NCI-H128 (cell line): ENCODE results near the gene MLLT3.
"Not testable (repeated sequence)": the region's sequence is repeated elsewhere in the genome, so short reads cannot be mapped to it uniquely, and the experiment has no call there.

Source experiments
- DNase-seq: peaks from one replicate; lab custom pipeline; 2025; ENCODE audit not compliant: unreplicated experiment; lab: John Stamatoyannopoulos, UW

The MLLT3 gene

DNA sequence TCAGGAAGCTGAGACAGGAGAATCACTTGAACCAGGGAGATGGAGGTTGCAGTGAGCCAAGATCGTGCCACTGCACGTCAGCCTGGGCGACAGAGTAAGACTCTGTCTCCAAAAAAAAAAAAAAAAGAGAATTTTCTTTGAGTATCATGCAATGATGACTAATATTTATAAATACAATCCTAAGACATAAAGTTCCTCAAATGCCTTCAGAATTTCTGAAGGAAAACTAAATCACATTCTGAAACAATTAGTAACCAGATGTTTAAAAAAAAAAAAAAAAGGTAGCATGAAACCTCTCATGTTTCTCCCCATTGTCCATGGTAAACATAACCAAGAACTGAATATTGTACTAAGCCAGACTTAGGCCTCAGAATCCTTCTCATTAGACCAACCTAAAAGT, 23.1 kb downstream of the MLLT3 start:
- no peak for DNase-seq

DNA sequence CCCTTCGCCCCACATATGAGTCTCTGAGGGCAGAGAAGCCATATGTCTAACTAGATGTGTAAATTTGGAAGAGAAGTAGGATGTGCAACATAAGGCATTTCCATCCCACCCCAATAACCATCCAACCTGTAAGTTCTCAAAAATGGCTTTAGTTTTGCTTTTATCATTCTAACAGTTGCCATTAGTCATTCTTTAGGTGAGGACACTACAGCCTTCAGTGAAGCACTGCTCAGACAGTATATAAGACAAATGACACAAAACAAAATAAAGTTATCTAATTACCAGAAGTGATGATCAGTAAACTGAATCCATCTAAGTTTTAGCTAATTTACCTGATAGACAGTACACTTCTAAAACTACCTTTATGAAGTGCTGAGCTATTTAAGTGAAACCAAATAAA, 23.9 kb downstream of the MLLT3 start:
- no peak for DNase-seq

DNA sequence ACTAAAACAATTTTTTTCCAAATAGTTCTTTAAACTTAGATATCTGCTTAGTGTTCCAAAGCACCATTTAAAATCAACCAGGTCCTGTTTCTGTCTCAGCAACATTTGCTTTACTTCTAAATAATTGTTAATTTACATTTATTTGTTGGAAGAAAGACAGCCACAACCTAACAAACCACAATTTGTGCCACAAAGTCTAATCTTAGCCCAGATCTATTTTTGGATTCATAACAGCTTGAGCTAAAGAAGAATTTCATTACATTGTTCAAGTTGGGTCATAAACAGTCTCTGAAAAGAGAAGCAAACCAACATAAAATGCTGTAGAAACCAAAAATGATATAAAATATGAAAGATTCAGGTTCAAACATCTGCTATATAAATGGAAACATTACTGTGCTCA, 24.4 kb downstream of the MLLT3 start:
- no peak for DNase-seq

DNA sequence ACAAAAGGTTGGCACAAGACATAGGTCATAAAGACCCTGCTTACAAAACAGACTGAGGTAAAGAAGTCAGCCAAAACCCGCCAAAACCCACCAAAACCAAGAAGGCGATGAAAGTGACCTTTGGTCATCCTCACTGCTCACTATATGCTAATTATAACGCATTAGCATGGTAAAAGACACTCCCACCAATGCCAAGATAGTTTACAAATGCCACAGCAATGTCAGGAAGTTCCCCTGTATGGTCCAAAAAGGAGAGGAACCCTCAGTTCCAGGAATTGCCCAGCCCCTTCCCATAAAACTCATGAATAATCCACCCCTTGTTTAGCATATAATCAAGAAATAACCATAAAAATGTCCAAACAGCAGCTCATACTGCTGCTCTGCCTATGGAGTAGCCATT, 27.7 kb downstream of the MLLT3 start:
- no peak for DNase-seq

DNA sequence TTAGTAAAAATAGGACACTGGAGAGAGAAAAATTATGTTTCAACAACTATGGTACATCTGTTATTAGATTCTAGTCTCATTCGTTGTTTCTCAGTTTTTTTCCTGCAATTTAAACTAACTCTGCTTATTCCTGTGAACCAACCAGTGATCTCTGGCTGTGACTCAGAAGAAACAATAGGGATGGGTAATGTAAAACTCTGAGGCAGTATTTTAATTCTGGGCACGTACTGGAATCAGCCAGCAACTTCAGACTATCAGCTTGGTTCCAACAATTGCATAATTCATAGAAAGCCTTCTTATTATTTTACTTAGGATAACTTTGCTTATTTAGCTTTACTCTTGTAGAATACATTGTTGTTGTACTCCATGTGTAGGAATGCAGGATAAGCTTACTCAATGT, 28.8 kb downstream of the MLLT3 start:
- no peak for DNase-seq

DNA sequence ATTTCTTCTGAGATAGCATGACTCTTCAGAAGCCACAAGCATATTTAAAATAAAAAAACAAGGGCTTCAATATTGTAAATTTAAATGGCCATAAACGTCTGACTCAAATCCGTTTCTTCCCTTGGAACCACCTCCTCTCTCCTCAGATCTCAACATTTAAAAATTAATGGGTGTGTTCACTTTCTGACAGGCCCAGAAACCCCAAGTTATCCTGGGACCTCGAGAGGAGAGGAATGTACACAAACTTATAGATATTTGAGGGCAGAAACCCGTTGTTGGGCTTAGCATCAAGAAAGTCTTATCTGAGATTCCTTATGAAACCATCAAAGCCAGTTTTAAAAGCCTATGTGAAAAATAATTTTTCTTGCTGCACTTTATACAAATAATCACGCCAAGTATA, 29.2 kb downstream of the MLLT3 start:
- no peak for DNase-seq

DNA sequence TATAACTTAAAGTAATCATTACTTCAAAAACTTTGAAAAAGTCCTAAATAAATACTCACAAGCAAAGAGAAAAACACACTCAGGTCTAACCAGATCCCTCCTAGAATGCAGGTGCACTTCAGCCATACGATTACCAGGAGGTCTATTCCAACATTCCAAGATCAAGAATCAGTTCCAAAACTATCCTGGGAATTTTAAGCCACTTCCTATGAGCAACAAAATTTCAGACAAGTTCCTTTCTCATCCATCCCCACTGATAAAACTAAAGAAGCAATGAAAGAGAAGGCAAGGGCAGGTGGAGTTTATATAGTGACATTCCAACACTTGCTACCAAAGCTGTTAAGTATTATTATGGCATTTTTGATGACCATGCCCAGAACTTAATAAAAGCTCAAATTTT, 29.6 kb downstream of the MLLT3 start:
- no peak for DNase-seq

DNA sequence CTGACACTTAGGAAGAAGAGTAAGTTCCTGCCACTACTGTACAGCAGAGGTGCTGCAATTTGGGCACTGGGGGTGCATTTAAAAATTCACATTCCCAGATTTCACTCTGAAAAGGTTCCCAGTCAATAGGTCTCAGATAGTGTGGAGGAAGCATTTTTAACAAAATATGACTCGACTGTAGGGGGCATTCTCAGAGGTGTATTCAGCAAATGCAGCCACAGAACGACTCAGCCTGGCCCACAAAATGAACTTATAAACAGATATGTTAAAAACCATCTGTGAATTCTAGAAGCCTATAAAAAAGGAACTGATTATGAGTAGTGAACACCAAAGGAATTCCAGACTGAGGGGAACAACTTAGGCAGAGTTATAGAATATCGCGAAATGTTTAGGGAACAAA, 31.1 kb downstream of the MLLT3 start:
- no peak for DNase-seq

DNA sequence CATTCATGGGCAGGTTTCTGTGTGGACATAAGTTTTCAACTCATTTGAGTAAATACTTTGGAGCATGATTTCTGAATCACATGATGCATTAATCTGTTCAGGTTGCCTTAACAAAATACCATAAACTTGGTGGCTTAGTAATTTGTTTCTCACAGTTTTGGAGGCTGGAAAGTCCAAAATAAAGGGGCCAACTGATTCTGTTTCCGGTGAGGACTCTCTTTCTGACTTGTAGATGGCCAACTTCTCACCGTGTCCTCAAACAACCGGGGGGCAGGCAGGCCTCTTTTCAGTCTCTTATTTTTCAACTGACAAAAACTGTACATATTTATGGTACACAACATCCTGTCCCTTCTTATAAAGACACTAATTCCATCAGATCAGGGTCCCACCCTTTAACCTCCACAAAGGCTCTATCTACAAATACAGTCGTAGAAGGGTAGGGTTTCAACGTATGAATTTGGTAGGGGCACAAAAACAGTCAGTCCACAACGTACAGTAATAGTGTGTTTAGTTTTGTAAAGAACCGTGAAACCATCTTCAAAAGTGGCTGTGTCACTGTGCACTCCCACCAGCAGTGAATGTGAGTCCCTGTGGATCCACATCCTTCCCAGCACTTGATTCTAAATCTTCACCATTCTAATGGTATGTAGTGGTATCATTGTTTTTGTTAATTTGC, 37.2 kb downstream of the MLLT3 start:
- no peak for DNase-seq

DNA sequence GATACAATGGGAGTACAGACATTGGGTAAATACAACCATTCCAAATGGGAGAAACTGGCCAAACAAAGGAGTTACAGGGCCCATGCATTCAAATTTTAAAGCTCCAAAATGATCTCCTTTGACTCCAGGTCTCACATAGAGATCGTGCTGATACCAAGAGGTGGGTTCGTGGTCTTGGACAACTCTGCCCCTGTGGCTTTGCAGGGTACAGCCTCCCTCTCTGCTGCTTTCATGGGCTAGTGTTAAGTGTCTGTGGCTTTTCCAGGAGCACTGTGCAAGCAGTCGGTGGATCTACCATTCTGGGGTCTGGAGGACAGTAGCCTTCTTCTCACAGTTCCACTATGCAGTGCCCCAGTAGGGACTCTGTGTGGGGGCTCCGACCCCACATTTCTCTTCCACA, 39.2 kb downstream of the MLLT3 start:
- not testable (repeated sequence) for DNase-seq

DNA sequence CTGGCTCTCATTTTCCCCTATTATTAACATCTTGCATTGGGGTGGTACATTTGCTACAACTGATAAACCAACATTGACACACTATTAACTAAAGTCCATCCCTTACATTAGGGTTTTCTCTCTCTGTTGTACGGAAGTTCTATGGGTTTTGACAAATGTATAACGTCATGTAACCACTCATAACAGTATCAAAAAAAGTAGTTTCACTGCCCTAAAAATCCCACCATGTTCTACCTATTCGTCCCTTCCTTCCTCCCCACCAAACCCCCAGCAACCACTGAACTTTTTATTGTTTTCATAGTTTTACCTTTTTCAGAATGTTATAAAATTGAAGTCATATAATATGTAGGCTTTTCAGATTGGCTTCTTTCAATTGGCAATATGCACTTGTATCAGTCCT, 40.1 kb downstream of the MLLT3 start:
- DNase-seq = no peak

DNA sequence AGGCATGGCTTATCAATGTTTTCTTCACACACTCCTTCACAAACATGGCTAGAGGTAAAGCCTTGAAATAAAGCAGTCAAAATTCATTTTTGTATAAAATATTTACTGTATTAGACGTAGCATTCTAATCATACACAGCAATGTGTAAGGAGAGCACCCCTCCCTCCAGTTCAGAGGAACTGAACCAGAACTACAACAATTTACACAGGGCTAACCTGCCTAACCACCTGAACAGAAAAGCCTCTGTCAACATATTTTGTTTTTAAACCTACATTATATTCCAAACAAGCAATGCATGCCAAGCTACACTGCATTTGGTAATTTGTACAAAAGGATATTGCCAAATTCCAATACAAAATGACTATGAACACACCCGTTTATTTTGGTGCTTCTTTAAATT, 41.6 kb downstream of the MLLT3 start:
- DNase-seq = no peak

DNA sequence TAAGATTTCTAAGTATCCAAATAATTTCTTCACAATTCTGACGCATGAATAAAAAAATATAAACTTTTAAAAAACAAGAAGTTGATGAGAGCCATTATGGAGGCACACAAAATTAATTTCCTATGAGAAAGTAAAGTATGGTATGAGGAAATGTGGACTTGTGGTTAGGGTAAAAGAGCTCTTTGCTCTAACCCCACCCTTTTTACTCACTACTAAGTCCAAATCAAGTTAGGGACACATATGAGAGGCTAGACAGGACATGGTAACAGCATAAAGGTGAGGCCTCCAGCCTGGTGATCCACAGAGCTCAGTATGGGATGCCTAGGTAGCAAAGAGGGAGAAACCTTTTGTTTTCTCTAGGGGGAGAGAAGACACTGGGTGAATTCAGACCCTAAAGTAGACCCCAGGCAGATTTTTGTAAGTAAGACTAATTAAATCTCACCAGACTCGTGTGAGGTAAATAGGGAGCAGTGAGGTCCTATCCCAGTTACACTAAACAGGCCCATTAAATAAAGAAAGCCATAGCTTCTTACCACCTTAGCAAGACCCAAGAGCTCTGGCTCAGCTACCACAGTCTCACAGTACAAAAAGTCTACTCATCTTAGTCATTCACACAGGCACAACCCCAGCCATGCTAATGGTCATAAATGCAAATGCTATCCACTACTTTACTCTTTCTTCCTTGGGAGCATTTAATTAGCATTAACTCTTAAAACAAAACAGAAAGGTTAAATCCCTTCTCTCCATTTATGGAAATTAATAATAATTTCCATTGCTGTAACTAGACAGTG, 42.6 kb downstream of the MLLT3 start:
- DNase-seq = no peak

DNA sequence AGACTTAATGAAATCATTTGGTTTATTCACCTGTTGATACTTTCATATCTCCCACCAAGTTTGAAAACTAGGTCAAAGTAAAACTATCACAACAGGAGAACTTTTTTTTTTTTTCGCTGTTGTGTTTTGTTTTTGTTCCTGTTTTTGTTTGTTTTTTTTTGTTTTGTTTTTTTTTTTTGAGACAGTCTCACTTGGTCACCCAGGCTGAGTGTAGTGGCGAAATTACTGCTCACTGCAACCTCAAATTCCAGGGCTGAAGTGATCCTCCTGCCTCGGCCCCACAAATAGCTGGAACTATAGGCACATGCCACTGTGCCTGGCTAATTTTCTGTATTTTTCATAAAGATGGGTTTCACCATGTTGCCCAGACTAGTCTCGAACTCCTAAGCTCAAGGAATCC, 49.3 kb downstream of the MLLT3 start:
- no peak for DNase-seq

DNA sequence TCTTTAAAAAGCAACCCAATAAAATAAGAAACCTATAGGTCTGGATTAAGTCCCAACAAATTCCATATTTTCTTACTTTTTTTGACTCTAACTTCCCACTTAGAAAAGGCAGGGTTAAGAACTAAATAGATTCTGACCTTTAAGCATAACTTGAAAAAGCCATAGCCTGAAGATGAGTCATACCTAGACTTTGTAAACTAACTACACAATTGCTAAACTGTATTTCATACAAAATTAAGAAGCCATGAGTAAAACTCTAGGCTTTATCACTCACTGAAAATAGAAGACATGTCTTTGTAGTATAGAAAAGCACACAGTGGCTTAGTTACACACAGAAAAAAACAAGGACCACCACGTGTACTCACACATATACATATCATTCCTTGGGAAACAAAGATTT, 51.5 kb downstream of the MLLT3 start:
- DNase-seq = no peak

DNA sequence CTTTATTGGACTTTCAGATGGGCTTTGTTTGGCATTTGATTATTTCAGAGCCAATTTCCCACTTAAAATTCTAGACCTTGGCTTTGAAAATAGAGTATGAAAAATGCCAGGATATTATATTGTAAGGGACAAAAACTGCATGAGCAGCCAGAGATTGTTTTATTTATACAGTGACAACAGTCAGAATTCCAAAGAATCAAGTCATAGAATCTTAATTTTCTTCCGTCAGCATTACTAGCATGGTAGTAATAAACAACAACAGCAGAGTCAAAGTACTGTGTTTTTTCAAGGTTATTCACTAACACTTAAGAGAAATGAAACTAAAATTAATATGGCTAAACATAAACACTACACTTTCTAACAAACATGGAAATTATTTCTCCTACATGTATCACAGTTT, 52.2 kb downstream of the MLLT3 start:
- no peak for DNase-seq

DNA sequence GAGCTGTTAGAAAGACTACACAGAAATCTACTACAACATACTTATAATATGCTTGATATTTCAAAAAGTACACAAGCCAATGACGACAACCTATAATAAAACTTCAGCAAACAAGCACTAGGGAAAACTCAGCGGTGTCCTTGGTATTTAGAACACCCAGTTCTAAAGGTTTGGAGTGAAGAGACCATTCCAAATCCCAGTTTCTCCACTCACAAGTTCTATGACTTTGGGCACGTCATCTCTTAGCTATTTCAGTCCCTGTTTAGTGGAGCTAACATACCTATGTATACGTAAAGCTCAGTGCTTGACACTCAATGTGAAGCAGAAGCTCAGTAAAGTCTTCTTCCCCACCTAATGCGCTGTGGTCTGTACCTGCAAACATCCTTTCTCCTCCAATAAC, 52.8 kb downstream of the MLLT3 start:
- no peak for DNase-seq

DNA sequence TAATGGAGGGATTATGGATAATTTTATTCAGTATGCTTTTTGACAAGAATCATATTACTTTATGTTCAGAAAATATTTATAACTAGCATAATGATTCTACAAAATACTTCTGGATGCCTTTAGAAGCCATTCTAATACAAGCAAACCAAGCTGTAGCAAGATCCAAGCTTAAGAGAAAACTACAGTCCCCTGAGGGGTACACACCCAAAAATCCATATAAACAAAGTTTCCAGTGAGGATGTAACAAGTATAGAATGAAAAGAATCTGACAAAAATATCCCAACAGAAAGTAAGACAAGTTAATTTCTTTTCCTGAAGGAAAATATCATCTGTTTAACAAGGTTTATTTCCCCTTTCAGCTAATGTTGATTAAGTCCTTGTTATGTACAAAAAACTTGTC, 53.9 kb downstream of the MLLT3 start:
- no peak for DNase-seq

DNA sequence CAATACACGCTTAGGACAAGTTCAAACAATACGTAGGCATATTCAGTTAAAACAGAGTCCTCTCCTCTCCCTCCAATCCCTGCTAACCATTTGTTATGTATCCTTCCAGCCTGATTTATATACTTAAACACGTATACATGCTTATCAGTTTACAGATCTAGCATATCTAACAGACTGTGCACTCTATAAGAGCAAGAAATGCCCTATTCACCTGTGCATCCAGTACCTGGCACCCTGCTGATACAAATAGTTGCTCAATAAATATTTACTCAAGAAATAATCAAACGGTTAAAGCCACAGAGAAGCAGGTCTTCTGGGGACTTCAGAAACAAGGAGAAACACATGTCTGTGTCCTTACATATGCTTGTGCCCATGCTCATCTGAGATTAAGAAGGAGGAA, 55.9 kb downstream of the MLLT3 start:
- DNase-seq = no peak

DNA sequence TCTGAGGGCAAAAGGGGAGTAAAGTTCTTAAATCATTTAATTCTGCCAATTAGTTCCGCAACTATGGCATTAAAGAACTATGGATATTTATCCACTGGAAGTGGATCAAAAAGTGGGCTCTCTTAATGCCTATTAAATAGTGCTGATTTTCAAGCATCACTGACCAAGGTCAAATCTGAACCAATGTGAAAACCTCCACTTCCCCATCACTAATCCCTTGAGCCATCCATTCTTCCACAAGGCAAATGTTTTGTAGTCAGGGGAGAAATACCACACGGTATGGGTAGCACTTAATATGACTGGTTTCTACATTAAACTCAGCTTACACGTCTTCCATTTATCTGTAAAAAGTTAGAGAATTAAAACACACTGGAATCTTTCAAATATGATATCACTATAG, 57.6 kb downstream of the MLLT3 start:
- DNase-seq = no peak

DNA sequence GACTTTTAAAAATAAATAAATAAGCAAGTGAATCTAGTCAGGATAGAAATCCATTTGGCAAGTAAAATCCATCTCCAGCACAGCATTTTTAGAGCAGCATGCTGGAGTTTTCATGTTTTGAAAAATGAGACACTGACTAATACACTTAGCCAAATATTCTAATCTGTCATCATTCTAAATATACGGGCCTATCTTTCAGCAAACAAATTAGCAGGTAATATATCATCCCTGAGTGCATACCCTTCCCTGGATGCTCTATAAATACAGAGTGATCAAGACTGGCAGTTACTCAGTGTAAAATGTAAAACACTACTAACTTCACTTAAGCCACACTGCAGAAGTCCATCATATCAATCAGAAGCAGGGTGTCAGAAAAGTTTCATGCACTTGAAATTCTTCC, 58.4 kb downstream of the MLLT3 start:
- no peak for DNase-seq

DNA sequence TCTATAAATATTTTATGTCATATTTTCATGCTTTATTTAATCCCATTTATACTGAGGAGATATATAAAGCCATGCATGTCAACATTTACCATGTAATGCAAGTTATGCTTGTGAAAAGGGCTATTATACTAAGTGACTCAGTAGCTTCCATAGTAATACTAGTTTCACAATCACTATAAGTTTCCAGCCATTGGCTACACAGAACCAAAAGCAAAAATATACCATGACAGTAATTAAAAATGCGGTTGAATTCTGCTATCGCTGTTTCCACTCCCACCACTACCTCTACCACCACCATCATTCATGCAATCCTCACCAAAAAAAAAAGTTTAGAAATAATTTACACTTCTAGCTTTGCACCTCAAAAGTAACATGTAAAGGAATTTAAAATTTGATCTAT, 60.2 kb downstream of the MLLT3 start:
- DNase-seq = no peak

DNA sequence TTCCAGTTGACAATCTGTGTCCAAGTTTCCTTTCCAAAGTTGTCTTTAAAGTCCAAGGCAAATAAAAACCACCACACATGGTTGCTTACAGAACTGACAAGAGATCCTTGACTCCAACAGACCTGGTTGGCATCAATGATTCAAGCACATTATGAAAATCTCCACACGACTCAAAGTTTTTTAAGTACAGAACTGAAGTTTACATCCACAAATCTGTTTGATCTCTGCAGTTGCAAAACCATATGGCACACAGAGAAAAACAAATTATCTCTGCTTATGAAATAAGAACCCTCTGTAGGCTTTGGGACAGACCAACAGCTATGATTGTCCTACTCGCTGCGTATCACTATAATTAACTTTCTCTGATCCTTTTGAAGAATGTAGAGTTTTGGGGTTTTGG, 60.8 kb downstream of the MLLT3 start:
- DNase-seq = no peak
